OCI-LY1 (cell line): ENCODE data around the gene PDS5B.

Experiments
- EZH2 ChIP-seq: fragments of 200-600 bp; sonication (generic), shearing (Covaris generic); IDR thresholded peaks from 2 replicates; pipeline ENCODE4 v1.8.0; 2017; ENCODE audit warnings: borderline replicate concordance, mixed run types, mild to moderate bottlenecking, antibody characterized with exemption, low read length, moderate library complexity, mixed read lengths
- TF ChIP-seq, protein P1 (sequence below): fragments of 200-600 bp; sonication (generic), shearing (Covaris generic); IDR thresholded peaks from 2 replicates; pipeline ENCODE4 v1.5.1; 2017; ENCODE audit warnings: mild to moderate bottlenecking, antibody characterized with exemption, low read length, moderate library complexity, mixed read lengths

DNA sequence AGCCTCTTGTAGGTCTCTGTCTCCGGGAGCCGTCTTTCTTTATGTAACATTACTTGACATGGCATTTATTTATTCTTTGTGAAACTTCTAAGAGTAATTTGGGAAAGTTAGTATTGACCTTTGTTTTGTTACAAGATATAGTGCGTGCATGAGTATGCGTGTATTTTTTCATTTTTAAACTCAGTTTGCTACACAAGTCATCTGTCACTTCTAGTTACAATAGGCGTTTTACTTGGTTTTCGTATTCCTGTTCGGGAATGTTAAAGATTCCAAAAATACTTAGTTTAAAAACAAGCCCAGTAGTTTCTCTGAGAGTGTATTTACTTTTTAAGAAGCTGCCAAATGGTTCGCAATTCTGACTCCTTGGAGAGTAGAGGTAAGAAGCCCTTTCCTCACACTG lies 3.2 kb downstream of the PDS5B start:
- TF ChIP-seq, protein P1, sequence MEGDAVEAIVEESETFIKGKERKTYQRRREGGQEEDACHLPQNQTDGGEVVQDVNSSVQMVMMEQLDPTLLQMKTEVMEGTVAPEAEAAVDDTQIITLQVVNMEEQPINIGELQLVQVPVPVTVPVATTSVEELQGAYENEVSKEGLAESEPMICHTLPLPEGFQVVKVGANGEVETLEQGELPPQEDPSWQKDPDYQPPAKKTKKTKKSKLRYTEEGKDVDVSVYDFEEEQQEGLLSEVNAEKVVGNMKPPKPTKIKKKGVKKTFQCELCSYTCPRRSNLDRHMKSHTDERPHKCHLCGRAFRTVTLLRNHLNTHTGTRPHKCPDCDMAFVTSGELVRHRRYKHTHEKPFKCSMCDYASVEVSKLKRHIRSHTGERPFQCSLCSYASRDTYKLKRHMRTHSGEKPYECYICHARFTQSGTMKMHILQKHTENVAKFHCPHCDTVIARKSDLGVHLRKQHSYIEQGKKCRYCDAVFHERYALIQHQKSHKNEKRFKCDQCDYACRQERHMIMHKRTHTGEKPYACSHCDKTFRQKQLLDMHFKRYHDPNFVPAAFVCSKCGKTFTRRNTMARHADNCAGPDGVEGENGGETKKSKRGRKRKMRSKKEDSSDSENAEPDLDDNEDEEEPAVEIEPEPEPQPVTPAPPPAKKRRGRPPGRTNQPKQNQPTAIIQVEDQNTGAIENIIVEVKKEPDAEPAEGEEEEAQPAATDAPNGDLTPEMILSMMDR = no peak
- TF ChIP-seq EZH2 = no peak
